ENCODE data around the gene PRCD.
"Not testable (repeated sequence)": the region's sequence is repeated elsewhere in the genome, so short reads cannot be mapped to it uniquely, and the experiment has no call there.

Gene PRCD

DNA sequence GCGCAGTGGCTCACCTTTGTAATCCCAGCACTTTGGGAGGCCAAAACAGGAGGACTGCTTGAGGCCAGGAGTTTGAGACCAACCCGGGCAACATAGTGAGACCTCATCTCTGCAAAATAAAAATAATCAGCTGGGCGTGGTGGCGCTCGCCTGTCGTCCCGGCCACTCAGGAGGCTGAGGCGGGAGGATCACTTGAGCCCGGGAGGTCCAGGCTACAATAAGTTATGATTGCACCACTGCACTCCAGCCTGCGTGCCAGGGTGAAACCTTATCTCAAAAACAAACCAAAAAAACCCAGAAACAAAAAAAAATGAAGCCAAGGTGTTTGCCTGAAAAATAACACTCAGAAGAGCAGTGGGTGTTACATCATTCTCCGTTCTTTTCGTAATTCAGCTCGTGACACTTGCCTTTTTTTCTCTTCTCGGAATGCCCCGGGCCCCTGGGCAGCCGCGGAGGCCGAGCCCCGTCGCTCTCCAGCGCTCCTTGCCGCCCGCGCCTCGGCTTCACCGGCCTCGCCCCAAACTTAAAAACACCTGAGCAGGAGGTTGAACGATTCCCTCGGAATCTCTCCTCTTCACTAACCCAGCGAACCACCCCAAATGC is 17.0 kb downstream of the PRCD start:
- DNase-seq (ENCODE audit: low spot score), result no peak

- peak; percentile 85 for DNase-seq (ENCODE audit: low spot score)
Observed at GRCh38 chr17:76557368-76558197, 17.7 kb downstream of the PRCD start.

GRCh38 chr17:76558198-76559095 is 18.6 kb downstream of the PRCD start:
- no peak for DNase-seq (ENCODE audit: low spot score)

DNA sequence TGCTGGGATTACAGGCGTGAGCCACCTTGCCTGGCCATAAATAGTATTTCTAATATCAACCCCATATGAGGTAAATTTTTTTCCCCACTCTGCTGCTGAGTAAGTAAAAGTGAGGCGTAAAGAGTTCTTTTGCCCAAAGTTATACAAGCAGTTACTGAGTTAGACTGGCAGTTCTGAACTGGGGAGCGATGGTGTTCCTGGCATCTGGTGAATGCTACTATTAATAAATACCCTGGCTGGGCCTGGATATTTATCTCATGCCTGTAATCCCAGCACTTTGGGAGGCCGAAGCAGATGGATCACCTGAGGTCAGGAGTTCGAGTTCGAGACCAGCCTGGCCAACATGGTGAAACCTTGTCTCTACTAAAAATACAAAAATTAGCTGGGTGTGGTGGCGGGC is 19.6 kb downstream of the PRCD start:
- peak; percentile 0 for DNase-seq (ENCODE audit: low spot score)

GRCh38 chr17:76560036-76560876 is 20.4 kb downstream of the PRCD start:
- DNase-seq (ENCODE audit: low spot score), result peak; percentile 0

- DNase-seq (ENCODE audit: low spot score), result no peak
Observed at GRCh38 chr17:76560877-76561221, 21.0 kb downstream of the PRCD start.

GRCh38 chr17:76561332-76561731 is 21.5 kb downstream of the PRCD start:
- DNase-seq (ENCODE audit: low spot score), result peak; percentile 0

DNA sequence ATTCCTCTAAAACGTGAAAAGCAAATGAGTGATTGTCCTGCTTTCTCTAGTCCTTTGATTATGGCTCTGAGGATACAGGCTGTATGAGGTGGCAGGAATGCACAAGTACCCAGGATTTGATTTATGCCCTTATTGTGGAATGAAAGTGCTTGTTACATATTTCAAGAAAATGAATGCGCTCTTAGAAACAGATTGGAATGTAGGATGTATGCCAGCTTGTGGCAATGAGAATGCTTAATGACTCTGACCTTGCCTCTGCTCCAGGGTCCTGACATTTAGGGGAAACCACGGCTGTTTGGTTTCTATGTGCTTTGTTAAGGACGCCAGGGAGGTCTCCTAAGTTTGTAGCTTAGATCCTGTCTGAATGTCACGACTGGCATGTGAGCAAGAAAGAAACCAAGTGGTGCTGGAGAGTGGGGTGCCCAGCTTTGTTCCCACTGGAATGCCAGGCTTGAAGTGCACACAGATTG is 22.0 kb downstream of the PRCD start:
- DNase-seq (ENCODE audit: low spot score), result peak; percentile 5

DNA sequence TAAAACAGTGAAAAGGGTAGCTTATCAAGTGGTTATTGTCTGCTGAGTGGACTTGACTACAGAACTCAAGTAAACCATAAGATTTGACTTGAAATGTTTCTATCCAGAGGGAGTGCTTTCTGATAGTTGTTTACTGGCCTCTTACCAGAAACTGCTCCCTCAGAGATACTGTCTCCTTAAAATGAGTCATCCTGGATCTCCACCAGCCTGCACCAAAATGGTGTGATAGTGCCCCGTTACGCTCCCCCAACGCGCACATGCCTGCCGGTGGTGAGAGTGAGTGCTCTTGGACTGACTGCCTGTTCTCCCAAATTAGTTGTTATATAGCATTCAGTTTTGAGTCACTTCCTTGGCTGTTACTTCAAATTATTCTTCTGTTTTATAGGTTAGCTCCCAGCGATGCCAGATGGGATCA is 22.9 kb downstream of the PRCD start:
- peak; percentile 2 for DNase-seq (ENCODE audit: low spot score)

- not testable (repeated sequence) for DNase-seq (ENCODE audit: low spot score)
Observed at GRCh38 chr17:76563359-76563758, 23.5 kb downstream of the PRCD start.

GRCh38 chr17:76564991-76565727 is 25.3 kb downstream of the PRCD start:
- peak; percentile 8 for DNase-seq (ENCODE audit: low spot score)

DNA sequence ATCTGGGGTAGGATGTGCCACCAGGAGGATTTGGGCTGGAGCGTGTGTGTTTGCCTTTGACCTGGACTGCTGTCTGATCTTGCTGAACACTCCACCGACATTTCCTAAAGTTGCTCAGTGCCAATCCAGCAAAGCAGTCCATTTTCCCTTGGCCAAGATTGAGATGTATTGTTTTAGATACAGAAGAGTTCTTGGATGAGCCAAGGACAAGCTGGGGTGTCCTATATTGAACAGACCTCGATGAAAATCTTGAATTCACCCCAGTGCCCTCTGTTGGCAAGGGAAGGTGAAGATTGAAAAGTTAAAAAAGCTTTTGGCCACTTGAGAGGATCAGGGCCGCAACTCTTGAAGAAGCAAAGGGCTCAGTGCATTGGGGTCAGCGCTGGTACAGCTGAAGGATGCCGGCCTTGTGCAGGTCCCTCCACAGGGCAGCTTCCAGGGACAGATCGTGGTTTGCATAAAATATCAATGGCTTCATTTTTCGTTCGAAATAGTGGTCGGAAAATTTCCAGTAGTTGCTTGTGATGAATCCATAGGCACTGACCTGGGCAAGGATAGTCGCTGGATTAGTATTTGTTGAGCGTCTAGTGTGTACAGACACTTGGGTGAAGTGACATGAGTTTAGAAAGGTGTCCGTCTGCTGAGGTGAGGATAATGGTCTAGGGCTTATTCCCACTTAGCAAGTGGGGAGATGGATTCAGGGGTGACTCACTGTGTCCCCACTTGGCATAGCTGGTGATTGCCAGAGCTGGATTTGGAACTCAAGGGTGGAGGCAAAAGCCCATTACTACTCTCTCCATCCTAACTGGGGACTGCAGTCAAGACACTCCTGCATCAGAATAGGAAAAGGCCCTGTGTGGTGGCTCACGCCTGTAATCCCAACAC is 26.1 kb downstream of the PRCD start:
- no peak for DNase-seq (ENCODE audit: low spot score)

- no peak for DNase-seq (ENCODE audit: low spot score)
Observed at GRCh38 chr17:76566613-76566943, 26.7 kb downstream of the PRCD start.

GRCh38 chr17:76566988-76567431 is 27.2 kb downstream of the PRCD start:
- no peak for DNase-seq (ENCODE audit: low spot score)

- DNase-seq (ENCODE audit: low spot score), result no peak
Observed at GRCh38 chr17:76567634-76568432, 28.0 kb downstream of the PRCD start.

DNA sequence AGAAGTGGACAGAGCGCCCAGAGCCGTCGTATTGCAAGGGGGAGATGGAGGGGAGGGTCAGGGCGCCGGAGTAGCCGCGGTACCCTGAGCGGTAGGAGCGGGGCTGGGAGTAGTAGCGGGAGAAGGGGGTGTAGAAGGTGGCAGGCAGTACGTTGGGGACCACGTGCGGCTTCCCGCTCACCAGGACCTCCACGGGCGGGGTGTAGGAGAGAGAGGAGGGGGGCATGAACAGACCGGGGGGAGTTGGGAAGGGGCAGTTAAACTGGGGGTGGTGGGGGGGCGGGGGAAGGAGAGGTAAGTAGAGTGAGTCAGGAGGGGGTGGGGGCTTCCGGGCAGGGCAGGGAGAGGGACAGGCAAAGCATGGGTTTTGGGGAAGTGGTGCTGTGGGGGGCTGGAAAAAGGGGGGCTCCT is 29.0 kb downstream of the PRCD start:
- DNase-seq (ENCODE audit: low spot score), result no peak

- no peak for DNase-seq (ENCODE audit: low spot score)
Observed at GRCh38 chr17:76569607-76570279, 29.9 kb downstream of the PRCD start.

- no peak for DNase-seq (ENCODE audit: low spot score)
Observed at GRCh38 chr17:76570457-76570856, 30.6 kb downstream of the PRCD start.
